ENCODE data around the gene PTPN1.
"Not testable (repeated sequence)": the region's sequence is repeated elsewhere in the genome, so short reads cannot be mapped to it uniquely, and the experiment has no call there.

PTPN1 gene

GRCh38 chr20:50618537-50618936 lies 108.4 kb downstream of the PTPN1 start:
- H3K27me3 ChIP-seq (ENCODE audit: control insufficient read depth in 5 of 5, insufficient read depth in 4 of 5, low read length in 5 of 5): no peaks in the 10 kb centered on the region
- no peak overlapping the region for H3K4me3 ChIP-seq (ENCODE audit: low read depth in 1 of 5, low read length in 5 of 5)
- peaks cover 2 to 13% (median 11%) of the 10 kb centered on the region in 5 donors for H3K9me3 ChIP-seq (ENCODE audit: control insufficient read depth in 5 of 5, low read length in 5 of 5)
- no peak overlapping the region for H3K9ac ChIP-seq (ENCODE audit: low read length in 5 of 5)
- H3K4me1 ChIP-seq (ENCODE audit: control insufficient read depth in 5 of 5, insufficient read depth in 5 of 5, low read length in 5 of 5): no peaks in the 10 kb centered on the region
- no peak overlapping the region for H3K27ac ChIP-seq (ENCODE audit: low read depth, low read length)
- peaks cover 0 to 7% (median 0%) of the 10 kb centered on the region in 5 donors for H3K36me3 ChIP-seq (ENCODE audit: control insufficient read depth in 5 of 5, insufficient read depth in 5 of 5, low read length in 5 of 5)

- not testable (repeated sequence) for H3K36me3 ChIP-seq (ENCODE audit: control insufficient read depth in 5 of 5, insufficient read depth in 5 of 5, low read length in 5 of 5); H3K9ac ChIP-seq (ENCODE audit: low read length in 5 of 5); H3K4me3 ChIP-seq (ENCODE audit: low read depth in 1 of 5, low read length in 5 of 5); H3K4me1 ChIP-seq (ENCODE audit: control insufficient read depth in 5 of 5, insufficient read depth in 5 of 5, low read length in 5 of 5); H3K27me3 ChIP-seq (ENCODE audit: control insufficient read depth in 5 of 5, insufficient read depth in 4 of 5, low read length in 5 of 5); H3K27ac ChIP-seq (ENCODE audit: low read depth, low read length)
- H3K9me3 ChIP-seq (ENCODE audit: control insufficient read depth in 5 of 5, low read length in 5 of 5): peaks cover 2 to 13% (median 11%) of the 10 kb centered on the region in 5 donors
Observed at GRCh38 chr20:50620459-50620858, 110.3 kb downstream of the PTPN1 start.

DNA sequence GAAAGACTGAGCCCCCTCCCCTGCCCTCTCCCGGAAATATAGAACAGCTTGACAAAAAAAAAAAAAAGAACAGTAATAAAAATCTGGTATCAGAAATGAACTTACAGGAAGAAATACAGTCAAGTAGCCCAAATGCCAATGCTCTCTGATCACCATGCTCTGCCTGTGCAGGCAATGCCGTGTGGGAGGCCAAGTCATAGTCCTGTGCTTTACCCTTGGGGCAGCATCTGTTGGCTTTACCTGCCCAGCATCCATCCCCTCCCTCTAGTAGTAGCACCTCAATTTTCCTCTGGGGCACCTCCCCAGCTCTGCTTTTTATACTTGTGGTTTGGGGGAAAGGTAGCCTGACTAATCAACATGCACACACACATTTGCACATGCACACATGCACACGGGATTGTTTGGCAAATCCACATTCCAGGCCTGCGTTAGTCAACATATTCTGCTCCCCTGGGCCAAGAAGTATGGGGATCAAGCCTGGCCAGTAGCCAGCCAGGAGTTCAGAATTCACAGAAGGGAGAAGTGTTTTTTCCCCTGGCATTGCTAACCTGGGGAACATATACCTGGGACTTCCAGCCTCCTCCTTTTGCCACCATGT lies 111.0 kb downstream of the PTPN1 start:
- Histone ChIP-seq H3K9ac (ENCODE audit: low read length in 5 of 5) (no peak overlapping the region), H3K4me1 (ENCODE audit: control insufficient read depth in 5 of 5, insufficient read depth in 5 of 5, low read length in 5 of 5) (peaks cover 2 to 9% (median 8%) of the 10 kb centered on the region in 5 donors), H3K9me3 (ENCODE audit: control insufficient read depth in 5 of 5, low read length in 5 of 5) (peaks cover 2 to 13% (median 11%) of the 10 kb centered on the region in 5 donors), H3K4me3 (ENCODE audit: low read depth in 1 of 5, low read length in 5 of 5) (no peak overlapping the region), H3K36me3 (ENCODE audit: control insufficient read depth in 5 of 5, insufficient read depth in 5 of 5, low read length in 5 of 5) (peaks cover 0 to 5% (median 0%) of the 10 kb centered on the region in 5 donors), H3K27ac (ENCODE audit: low read depth, low read length) (no peak overlapping the region), H3K27me3 (ENCODE audit: control insufficient read depth in 5 of 5, insufficient read depth in 4 of 5, low read length in 5 of 5) (no peaks in the 10 kb centered on the region)

DNA sequence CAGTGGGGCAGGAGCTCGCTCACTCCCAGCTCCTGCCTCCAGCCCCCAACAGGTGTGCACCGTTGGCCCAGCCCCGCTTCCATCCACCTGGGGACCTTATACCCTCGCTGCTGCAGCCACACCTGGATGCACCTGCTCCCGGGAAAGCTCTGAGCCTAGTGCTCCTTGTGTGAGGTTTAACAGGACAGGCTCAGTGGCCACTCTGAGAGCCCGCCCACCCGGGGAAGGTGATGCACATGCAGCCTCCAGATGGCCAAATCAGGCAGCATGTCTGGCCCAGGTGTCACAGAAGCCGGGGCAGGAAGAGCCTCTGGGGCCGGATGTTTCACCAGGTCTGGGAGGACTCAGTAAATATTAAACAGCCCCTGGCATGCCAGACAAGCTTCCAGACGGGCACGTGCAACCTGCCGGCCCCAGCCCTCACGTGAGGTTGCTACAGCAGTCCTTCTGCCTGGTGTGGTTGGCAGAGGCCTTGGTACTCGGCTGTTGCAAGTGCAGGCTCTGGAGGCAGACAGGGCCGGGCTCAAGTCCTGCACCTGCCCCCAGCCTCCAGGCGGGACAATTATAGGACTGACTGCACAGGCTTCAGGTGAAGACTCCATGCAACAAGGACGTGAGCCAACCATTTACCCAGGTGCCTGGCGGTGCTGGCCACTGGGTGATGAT lies 114.3 kb downstream of the PTPN1 start:
- no peak overlapping the region for H3K9ac ChIP-seq (ENCODE audit: low read length in 5 of 5)
- H3K27me3 ChIP-seq (ENCODE audit: control insufficient read depth in 5 of 5, insufficient read depth in 4 of 5, low read length in 5 of 5): no peaks in the 10 kb centered on the region
- H3K27ac ChIP-seq (ENCODE audit: low read depth, low read length): no peak overlapping the region

DNA sequence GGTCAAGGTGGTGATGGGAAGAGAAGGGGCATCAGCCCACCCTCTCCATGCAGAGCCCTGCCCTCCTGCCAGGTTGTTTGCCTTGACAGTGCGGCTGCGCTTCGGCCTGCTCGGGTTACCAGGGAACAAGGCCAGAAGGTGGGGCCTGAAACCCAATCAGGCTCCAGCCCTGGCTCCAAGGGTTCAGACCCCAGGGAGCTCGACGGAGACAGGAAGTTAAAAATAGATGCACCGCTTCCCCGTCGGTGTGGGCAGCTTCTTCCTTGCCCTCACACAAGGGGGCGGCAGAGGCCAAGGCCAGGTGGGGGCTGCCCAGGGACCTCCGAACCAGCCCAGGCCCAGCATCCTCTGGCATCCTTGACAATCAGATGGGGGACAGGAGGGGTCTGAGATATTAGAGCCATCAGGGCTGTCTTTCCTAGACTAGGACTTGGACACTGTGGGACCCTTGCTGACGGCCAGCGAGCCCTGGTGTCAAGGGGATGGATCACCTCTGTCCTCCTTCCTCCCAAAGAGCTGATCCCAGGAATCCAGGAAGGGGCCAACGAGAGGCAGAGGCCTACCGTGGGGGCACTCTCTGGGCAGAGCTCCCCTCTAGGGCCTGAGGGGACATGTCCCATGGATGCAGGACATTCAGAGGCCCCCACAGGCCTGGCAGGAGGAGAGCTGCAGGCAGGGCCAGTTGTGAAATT lies 115.9 kb downstream of the PTPN1 start:
- peaks cover 0 to 2% (median 0%) of the 10 kb centered on the region in 5 donors for H3K36me3 ChIP-seq (ENCODE audit: control insufficient read depth in 5 of 5, insufficient read depth in 5 of 5, low read length in 5 of 5)
- no peak overlapping the region for H3K4me3 ChIP-seq (ENCODE audit: low read depth in 1 of 5, low read length in 5 of 5)
- peak overlapping the region in 1 of 5 donors; percentile 63 for H3K9ac ChIP-seq (ENCODE audit: low read length in 5 of 5)
- no peaks in the 10 kb centered on the region for H3K27me3 ChIP-seq (ENCODE audit: control insufficient read depth in 5 of 5, insufficient read depth in 4 of 5, low read length in 5 of 5)
- H3K9me3 ChIP-seq (ENCODE audit: control insufficient read depth in 5 of 5, low read length in 5 of 5): peaks cover under 1 to 8% (median 6%) of the 10 kb centered on the region in 5 donors
- H3K27ac ChIP-seq (ENCODE audit: low read depth, low read length): peak overlapping the region; percentile 16
- peaks cover 2 to 19% (median 19%) of the 10 kb centered on the region in 5 donors for H3K4me1 ChIP-seq (ENCODE audit: control insufficient read depth in 5 of 5, insufficient read depth in 5 of 5, low read length in 5 of 5)

More for the DNA sequence above, 114.3 kb downstream of the PTPN1 start:
- Histone ChIP-seq H3K4me3 (ENCODE audit: low read depth in 1 of 5, low read length in 5 of 5) (no peak overlapping the region), H3K4me1 (ENCODE audit: control insufficient read depth in 5 of 5, insufficient read depth in 5 of 5, low read length in 5 of 5) (peaks cover 2 to 19% (median 18%) of the 10 kb centered on the region in 5 donors), H3K9me3 (ENCODE audit: control insufficient read depth in 5 of 5, low read length in 5 of 5) (peaks cover 2 to 13% (median 11%) of the 10 kb centered on the region in 5 donors), H3K36me3 (ENCODE audit: control insufficient read depth in 5 of 5, insufficient read depth in 5 of 5, low read length in 5 of 5) (peaks cover 0 to 4% (median 0%) of the 10 kb centered on the region in 5 donors)

DNA sequence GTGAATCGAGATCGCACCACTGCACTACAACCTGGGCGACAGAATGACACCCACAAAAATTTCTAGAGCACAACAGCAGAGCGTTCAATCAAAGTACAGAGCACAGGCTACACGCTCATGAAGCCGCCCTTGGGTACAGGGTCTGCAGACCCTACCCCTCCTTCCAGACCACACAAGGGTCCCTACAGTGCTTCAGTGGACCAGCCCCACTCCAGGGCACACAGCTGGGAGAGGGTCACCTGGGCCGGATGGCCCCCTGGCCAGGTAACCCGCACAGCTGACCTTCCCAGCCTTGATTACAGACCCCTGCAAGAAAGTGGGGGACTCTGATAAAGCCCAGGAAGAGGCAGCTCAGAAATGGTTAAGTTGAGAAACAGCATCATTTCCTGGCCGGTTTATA lies 117.6 kb downstream of the PTPN1 start:
- Histone ChIP-seq H3K4me3 (ENCODE audit: low read depth in 1 of 5, low read length in 5 of 5) (no peak overlapping the region), H3K36me3 (ENCODE audit: control insufficient read depth in 5 of 5, insufficient read depth in 5 of 5, low read length in 5 of 5) (no peaks in the 10 kb centered on the region), H3K27ac (ENCODE audit: low read depth, low read length) (no peak overlapping the region)

GRCh38 chr20:50628332-50628731 lies 118.1 kb downstream of the PTPN1 start:
- H3K36me3 ChIP-seq (ENCODE audit: control insufficient read depth in 5 of 5, insufficient read depth in 5 of 5, low read length in 5 of 5): no peaks in the 10 kb centered on the region
- H3K27me3 ChIP-seq (ENCODE audit: control insufficient read depth in 5 of 5, insufficient read depth in 4 of 5, low read length in 5 of 5): no peaks in the 10 kb centered on the region
- H3K4me1 ChIP-seq (ENCODE audit: control insufficient read depth in 5 of 5, insufficient read depth in 5 of 5, low read length in 5 of 5): peaks cover 2 to 20% (median 19%) of the 10 kb centered on the region in 5 donors
- no peak overlapping the region for H3K27ac ChIP-seq (ENCODE audit: low read depth, low read length)
- H3K4me3 ChIP-seq (ENCODE audit: low read depth in 1 of 5, low read length in 5 of 5): no peak overlapping the region
- H3K9me3 ChIP-seq (ENCODE audit: control insufficient read depth in 5 of 5, low read length in 5 of 5): no peaks in the 10 kb centered on the region
- H3K9ac ChIP-seq (ENCODE audit: low read length in 5 of 5): no peak overlapping the region

More for the DNA sequence above, 117.6 kb downstream of the PTPN1 start:
- Histone ChIP-seq H3K27me3 (ENCODE audit: control insufficient read depth in 5 of 5, insufficient read depth in 4 of 5, low read length in 5 of 5) (no peaks in the 10 kb centered on the region), H3K4me1 (ENCODE audit: control insufficient read depth in 5 of 5, insufficient read depth in 5 of 5, low read length in 5 of 5) (peaks cover 2 to 20% (median 19%) of the 10 kb centered on the region in 5 donors), H3K9ac (ENCODE audit: low read length in 5 of 5) (no peak overlapping the region), H3K9me3 (ENCODE audit: control insufficient read depth in 5 of 5, low read length in 5 of 5) (no peaks in the 10 kb centered on the region)

- Histone ChIP-seq H3K9ac (ENCODE audit: low read length in 5 of 5) (peak overlapping the region in 1 of 5 donors; percentile 25), H3K36me3 (ENCODE audit: control insufficient read depth in 5 of 5, insufficient read depth in 5 of 5, low read length in 5 of 5) (no peaks in the 10 kb centered on the region), H3K27me3 (ENCODE audit: control insufficient read depth in 5 of 5, insufficient read depth in 4 of 5, low read length in 5 of 5) (no peaks in the 10 kb centered on the region), H3K4me1 (ENCODE audit: control insufficient read depth in 5 of 5, insufficient read depth in 5 of 5, low read length in 5 of 5) (peaks cover 2 to 20% (median 19%) of the 10 kb centered on the region in 5 donors), H3K4me3 (ENCODE audit: low read depth in 1 of 5, low read length in 5 of 5) (no peak overlapping the region), H3K9me3 (ENCODE audit: control insufficient read depth in 5 of 5, low read length in 5 of 5) (no peaks in the 10 kb centered on the region), H3K27ac (ENCODE audit: low read depth, low read length) (no peak overlapping the region)
Observed at GRCh38 chr20:50628853-50629669, 118.9 kb downstream of the PTPN1 start.

- peaks cover 2 to 20% (median 19%) of the 10 kb centered on the region in 5 donors for H3K4me1 ChIP-seq (ENCODE audit: control insufficient read depth in 5 of 5, insufficient read depth in 5 of 5, low read length in 5 of 5)
- H3K27ac ChIP-seq (ENCODE audit: low read depth, low read length): no peak overlapping the region
- H3K36me3 ChIP-seq (ENCODE audit: control insufficient read depth in 5 of 5, insufficient read depth in 5 of 5, low read length in 5 of 5): no peaks in the 10 kb centered on the region
Observed at GRCh38 chr20:50629670-50630045, 119.5 kb downstream of the PTPN1 start.

More at GRCh38 chr20:50629670-50630045, 119.5 kb downstream of the PTPN1 start:
- no peaks in the 10 kb centered on the region for H3K9me3 ChIP-seq (ENCODE audit: control insufficient read depth in 5 of 5, low read length in 5 of 5)
- no peak overlapping the region for H3K9ac ChIP-seq (ENCODE audit: low read length in 5 of 5)
- no peak overlapping the region for H3K4me3 ChIP-seq (ENCODE audit: low read depth in 1 of 5, low read length in 5 of 5)
- no peaks in the 10 kb centered on the region for H3K27me3 ChIP-seq (ENCODE audit: control insufficient read depth in 5 of 5, insufficient read depth in 4 of 5, low read length in 5 of 5)
